Smooth muscle cell of trachea (primary cell): ENCODE results near the gene DUXA. TPM values are rescaled to one million over a fixed set of nuclear protein-coding genes. Genes with fewer than 3 reads are reported as not detected.

ENCODE experiments used
- total RNA-seq: library from RNA; depleted of rRNA; stranded (reverse); fragments of >200 nt; gene quantifications from 2 replicates; pipeline ENCODE4 v1.2.1, GENCODE V29; 2014

Gene DUXA
- not detected in 2 replicates for total RNA-seq

GRCh38 chr19:57167385-57167784 is at the start of gene DUXA:
TSS of gene DUXA (minus strand) at chr19:57167485. CDS start at chr19:57167443, 42 bp downstream.

GRCh38 chr19:57191141-57192076 is 24.1 kb upstream of the DUXA start, which contains the start of gene ZNF264:
TSS of gene ZNF264 (plus strand) at chr19:57191500. CDS start at chr19:57191914, 414 bp downstream.

Other genes starting within 250 kb of the DUXA start
- not detected in 2 replicates for gene USP29, start 47.5 kb downstream of the DUXA start, total RNA-seq
- gene ZIM3, start 22.3 kb downstream of the DUXA start, total RNA-seq, result not detected in 2 replicates
- 36.5 and 43.0 TPM in 2 replicates for gene ZNF264, start 24.0 kb upstream of the DUXA start, total RNA-seq
- gene AURKC, start 63.5 kb upstream of the DUXA start, total RNA-seq, result 0.44 and 0.66 TPM in 2 replicates
- gene ZNF805, start 73.1 kb upstream of the DUXA start, total RNA-seq, result 24.1 and 28.6 TPM in 2 replicates
- 49.5 and 79.2 TPM in 2 replicates for gene ZNF460, start 113.0 kb upstream of the DUXA start, total RNA-seq
- gene ZNF543, start 153.0 kb upstream of the DUXA start, total RNA-seq, result 9.9 and 12.7 TPM in 2 replicates
- gene ZNF304, start 183.8 kb upstream of the DUXA start, total RNA-seq, result 12.6 and 14.0 TPM in 2 replicates
- gene TRAPPC2B, start 196.1 kb upstream of the DUXA start, total RNA-seq, result 14.7 and 16.7 TPM in 2 replicates
- 5.1 and 7.0 TPM in 2 replicates for gene ZNF547, start 196.1 kb upstream of the DUXA start, total RNA-seq
- 25.6 and 28.8 TPM in 2 replicates for gene ZNF548, start 222.4 kb upstream of the DUXA start, total RNA-seq
- gene ZNF17, start 243.7 kb upstream of the DUXA start, total RNA-seq, result 14.1 and 16.0 TPM in 2 replicates